ENCODE results near the gene CYB5D1. TPM values are rescaled to one million over a fixed set of nuclear protein-coding genes. Genes with fewer than 3 reads are reported as not detected.

Gene CYB5D1
- total and polyA plus RNA-seq, 9 donors, result 7.0 to 22.2 (median 16.1) TPM

DNA sequence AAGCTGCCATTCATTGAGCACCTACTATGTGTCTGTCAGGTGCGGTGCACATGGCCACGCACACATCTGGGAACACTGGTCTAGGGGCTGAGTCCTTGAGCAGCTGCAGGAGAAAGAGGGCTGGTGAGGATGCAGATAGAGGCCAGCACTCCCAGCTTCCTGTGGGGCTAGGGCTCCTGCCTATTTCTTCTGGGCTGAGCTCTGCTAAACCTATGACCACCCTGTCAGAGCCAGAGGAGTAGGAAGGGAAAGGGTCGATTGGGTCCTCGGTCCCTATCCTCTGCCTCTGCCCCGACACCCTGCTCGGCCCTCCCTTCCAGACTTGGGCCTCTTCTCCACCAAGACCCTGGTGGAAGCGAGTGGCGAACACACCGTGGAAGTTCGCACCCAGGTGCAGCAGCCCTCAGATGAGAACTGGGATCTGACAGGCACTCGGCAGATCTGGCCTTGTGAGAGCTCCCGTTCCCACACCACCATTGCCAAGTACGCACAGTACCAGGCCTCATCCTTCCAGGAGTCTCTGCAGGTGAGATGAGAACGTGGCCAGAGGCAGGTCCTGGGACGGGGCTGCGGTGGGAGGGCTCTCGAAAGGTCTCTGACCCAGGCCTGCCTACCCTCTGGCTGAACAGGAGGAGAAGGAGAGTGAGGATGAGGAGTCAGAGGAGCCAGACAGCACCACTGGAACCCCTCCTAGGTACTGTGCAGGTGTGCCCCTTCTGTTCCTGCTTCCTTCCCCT lies 6.9 kb upstream of the CYB5D1 start:
- Histone ChIP-seq H3K4me1 (ENCODE audit: insufficient read depth) (peaks cover 2% of the 10 kb centered on the region), H3K36me3 (no peaks in the 10 kb centered on the region), H3K9me3 (no peaks in the 10 kb centered on the region), H3K4me3 (no peak overlapping the region), H3K27ac (no peak overlapping the region), H3K27me3 (no peaks in the 10 kb centered on the region)
- TF ChIP-seq POLR2A (IDR thresholded peaks at IDR 0.05) (no peak), EP300 (IDR thresholded peaks at IDR 0.05) (no peak)
- TF ChIP-seq, protein P1, sequence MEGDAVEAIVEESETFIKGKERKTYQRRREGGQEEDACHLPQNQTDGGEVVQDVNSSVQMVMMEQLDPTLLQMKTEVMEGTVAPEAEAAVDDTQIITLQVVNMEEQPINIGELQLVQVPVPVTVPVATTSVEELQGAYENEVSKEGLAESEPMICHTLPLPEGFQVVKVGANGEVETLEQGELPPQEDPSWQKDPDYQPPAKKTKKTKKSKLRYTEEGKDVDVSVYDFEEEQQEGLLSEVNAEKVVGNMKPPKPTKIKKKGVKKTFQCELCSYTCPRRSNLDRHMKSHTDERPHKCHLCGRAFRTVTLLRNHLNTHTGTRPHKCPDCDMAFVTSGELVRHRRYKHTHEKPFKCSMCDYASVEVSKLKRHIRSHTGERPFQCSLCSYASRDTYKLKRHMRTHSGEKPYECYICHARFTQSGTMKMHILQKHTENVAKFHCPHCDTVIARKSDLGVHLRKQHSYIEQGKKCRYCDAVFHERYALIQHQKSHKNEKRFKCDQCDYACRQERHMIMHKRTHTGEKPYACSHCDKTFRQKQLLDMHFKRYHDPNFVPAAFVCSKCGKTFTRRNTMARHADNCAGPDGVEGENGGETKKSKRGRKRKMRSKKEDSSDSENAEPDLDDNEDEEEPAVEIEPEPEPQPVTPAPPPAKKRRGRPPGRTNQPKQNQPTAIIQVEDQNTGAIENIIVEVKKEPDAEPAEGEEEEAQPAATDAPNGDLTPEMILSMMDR (IDR thresholded peaks at IDR 0.05), result no peak
- peak in 4 of 5 donors; percentile 47 to 55 (median 48) for DNase-seq
- 79 to 83% (median 80%) methylated on average over 17 of the region's 17 CpGs for WGBS, 3 donors
- intact Hi-C loops (cut with DNase I), result loop anchor here in 2 of 4 donors (5.0 to 10.0 kb wide), 2 partner anchors 106 to 109 kb away; no protein-coding TSS in a partner anchor

DNA sequence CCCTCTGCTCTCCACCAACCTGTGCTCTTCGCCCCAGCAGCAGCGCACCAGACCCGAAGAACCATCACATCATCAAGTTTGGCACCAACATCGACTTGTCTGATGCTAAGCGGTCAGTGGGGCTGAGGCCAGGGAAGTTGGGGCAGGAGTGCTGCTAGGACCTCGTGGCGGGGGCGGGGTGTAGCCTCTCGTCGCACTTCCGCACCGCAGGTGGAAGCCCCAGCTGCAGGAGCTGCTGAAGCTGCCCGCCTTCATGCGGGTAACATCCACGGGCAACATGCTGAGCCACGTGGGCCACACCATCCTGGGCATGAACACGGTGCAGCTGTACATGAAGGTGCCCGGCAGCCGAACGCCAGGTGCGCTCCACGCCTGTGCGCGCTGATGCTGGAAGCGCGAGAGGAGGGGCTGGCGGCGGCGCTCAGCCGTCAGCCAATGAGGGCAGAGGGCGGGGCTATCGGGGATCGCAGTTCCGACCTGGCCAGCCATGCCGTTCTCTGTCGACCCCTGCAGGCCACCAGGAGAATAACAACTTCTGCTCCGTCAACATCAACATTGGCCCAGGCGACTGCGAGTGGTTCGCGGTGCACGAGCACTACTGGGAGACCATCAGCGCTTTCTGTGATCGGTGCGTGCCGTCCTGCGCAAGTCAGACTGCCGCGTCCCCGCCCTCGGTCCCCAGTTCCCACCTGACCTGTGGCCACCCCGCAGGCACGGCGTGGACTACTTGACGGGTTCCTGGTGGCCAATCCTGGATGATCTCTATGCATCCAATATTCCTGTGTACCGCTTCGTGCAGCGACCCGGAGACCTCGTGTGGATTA lies 6.2 kb upstream of the CYB5D1 start:
- H3K27ac ChIP-seq, result no peak overlapping the region
- H3K9me3 ChIP-seq, result no peaks in the 10 kb centered on the region
- no peak overlapping the region for H3K4me3 ChIP-seq
- 17 to 22% (median 17%) methylated on average over 53 to 60 of the region's 60 CpGs for WGBS, 3 donors
- peaks cover 5% of the 10 kb centered on the region for H3K4me1 ChIP-seq (ENCODE audit: insufficient read depth)
- peak; percentile 90 to 95 (median 93) for DNase-seq
- H3K36me3 ChIP-seq, result no peaks in the 10 kb centered on the region
- H3K27me3 ChIP-seq, result no peaks in the 10 kb centered on the region
- intact Hi-C loops (cut with DNase I), result loop anchor here in 2 of 4 donors (2.0 to 10.0 kb wide), 3 partner anchors 17 to 109 kb away; partner anchors contain the start of gene KDM6B (in 1 of the 2)
- TF ChIP-seq POLR2A (IDR thresholded peaks at IDR 0.05) (no peak), EP300 (IDR thresholded peaks at IDR 0.05) (no peak)
- TF ChIP-seq, protein P1 (IDR thresholded peaks at IDR 0.05), result peak; percentile 97 to 99 (median 98)

DNA sequence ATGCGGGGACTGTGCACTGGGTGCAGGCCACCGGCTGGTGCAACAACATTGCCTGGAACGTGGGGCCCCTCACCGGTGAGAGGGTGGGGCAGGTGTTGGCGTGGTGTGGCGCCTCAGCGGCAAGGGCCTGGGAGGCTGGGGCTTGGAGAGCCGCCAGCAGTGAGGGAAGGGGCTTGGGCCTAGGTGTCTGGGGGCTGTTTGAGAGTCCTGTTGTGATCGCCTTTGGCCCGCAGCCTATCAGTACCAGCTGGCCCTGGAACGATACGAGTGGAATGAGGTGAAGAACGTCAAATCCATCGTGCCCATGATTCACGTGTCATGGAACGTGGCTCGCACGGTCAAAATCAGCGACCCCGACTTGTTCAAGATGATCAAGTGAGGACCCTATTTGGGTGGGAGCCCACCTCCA lies 5.5 kb upstream of the CYB5D1 start:
- TF ChIP-seq POLR2A (IDR thresholded peaks at IDR 0.05) (no peak), EP300 (IDR thresholded peaks at IDR 0.05) (no peak)
- TF ChIP-seq, protein P1 (IDR thresholded peaks at IDR 0.05), result no peak
- peak in 4 of 5 donors; percentile 54 to 67 (median 66) for DNase-seq
- no peaks in the 10 kb centered on the region for H3K36me3 ChIP-seq
- WGBS, 3 donors, result 57 to 67% (median 60%) methylated on average over 16 to 20 of the region's 20 CpGs
- H3K27ac ChIP-seq, result no peak overlapping the region
- H3K9me3 ChIP-seq, result no peaks in the 10 kb centered on the region
- H3K27me3 ChIP-seq, result no peaks in the 10 kb centered on the region
- peaks cover 5% of the 10 kb centered on the region for H3K4me1 ChIP-seq (ENCODE audit: insufficient read depth)
- intact Hi-C loops (cut with DNase I), result loop anchor here in 2 of 4 donors (2.0 to 10.0 kb wide), 3 partner anchors 17 to 110 kb away; partner anchors contain the start of gene KDM6B (in 1 of the 2)
- no peak overlapping the region for H3K4me3 ChIP-seq

DNA sequence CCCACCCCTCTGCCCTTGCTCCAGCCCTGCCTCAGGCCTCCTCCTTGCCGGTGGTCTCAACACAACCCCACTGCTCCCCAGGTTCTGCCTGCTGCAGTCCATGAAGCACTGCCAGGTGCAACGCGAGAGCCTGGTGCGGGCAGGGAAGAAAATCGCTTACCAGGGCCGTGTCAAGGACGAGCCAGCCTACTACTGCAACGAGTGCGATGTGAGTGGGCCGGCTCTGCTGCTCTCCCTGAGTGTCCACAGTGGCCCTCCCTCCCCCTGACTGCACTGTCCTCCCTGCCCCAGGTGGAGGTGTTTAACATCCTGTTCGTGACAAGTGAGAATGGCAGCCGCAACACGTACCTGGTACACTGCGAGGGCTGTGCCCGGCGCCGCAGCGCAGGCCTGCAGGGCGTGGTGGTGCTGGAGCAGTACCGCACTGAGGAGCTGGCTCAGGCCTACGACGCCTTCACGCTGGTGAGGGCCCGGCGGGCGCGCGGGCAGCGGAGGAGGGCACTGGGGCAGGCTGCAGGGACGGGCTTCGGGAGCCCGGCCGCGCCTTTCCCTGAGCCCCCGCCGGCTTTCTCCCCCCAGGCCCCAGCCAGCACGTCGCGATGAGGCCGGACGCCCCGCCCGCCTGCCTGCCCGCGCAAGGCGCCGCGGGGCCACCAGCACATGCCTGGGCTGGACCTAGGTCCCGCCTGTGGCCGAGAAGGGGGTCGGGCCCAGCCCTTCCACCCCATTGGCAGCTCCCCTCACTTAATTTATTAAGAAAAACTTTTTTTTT lies 4.7 kb upstream of the CYB5D1 start:
- intact Hi-C loops (cut with DNase I), result loop anchor here in 2 of 4 donors (2.0 to 10.0 kb wide), 3 partner anchors 18 to 111 kb away; partner anchors contain the start of gene KDM6B (in 1 of the 2)
- Histone ChIP-seq H3K9me3 (no peaks in the 10 kb centered on the region), H3K27me3 (no peaks in the 10 kb centered on the region), H3K4me3 (no peak overlapping the region), H3K36me3 (no peaks in the 10 kb centered on the region), H3K27ac (no peak overlapping the region), H3K4me1 (ENCODE audit: insufficient read depth) (peaks cover 5% of the 10 kb centered on the region)
- WGBS, 3 donors, result 74 to 79% (median 75%) methylated on average over 44 to 51 of the region's 51 CpGs
- peak in 4 of 5 donors; percentile 37 to 55 (median 50) for DNase-seq
- TF ChIP-seq, protein P1 (IDR thresholded peaks at IDR 0.05), result no peak
- TF ChIP-seq POLR2A (IDR thresholded peaks at IDR 0.05), result no peak
- TF ChIP-seq EP300 (IDR thresholded peaks at IDR 0.05), result no peak

Measured in ovary (tissue), 9 donors.